HG03342 (cell line): ENCODE results near the gene MARK3.

Experiments
- ATAC-seq: cut with Tn5 transposase; IDR thresholded peaks from one replicate; pipeline ENCODE4 v1.9.1; 2021; ENCODE audit warnings: mild to moderate bottlenecking, moderate library complexity; ENCODE audit not compliant: unreplicated experiment

The MARK3 gene

GRCh38 chr14:103535081-103535890 lies 150.1 kb downstream of the MARK3 start:
- ATAC-seq: no peak

- ATAC-seq: no peak
Observed at GRCh38 chr14:103535891-103536565, 150.8 kb downstream of the MARK3 start.

- no peak for ATAC-seq
Observed at GRCh38 chr14:103536693-103537092, 151.5 kb downstream of the MARK3 start.

GRCh38 chr14:103537175-103537990 lies 152.2 kb downstream of the MARK3 start:
- ATAC-seq: no peak

GRCh38 chr14:103538291-103539055 lies 153.3 kb downstream of the MARK3 start:
- ATAC-seq: no peak

- no peak for ATAC-seq
Observed at GRCh38 chr14:103539056-103539825, 154.0 kb downstream of the MARK3 start.

- ATAC-seq: no peak
Observed at GRCh38 chr14:103540821-103541708, 155.8 kb downstream of the MARK3 start.

- ATAC-seq: no peak
Observed at GRCh38 chr14:103541709-103542604, 156.7 kb downstream of the MARK3 start.

- no peak for ATAC-seq
Observed at GRCh38 chr14:103542605-103543088, 157.4 kb downstream of the MARK3 start.

GRCh38 chr14:103543140-103543539 lies 157.9 kb downstream of the MARK3 start:
- no peak for ATAC-seq

GRCh38 chr14:103543721-103544387 lies 158.6 kb downstream of the MARK3 start:
- no peak for ATAC-seq

- no peak for ATAC-seq
Observed at GRCh38 chr14:103544388-103545218, 159.4 kb downstream of the MARK3 start.

GRCh38 chr14:103545219-103545914 lies 160.2 kb downstream of the MARK3 start:
- ATAC-seq: no peak

GRCh38 chr14:103545915-103546651 lies 160.9 kb downstream of the MARK3 start:
- no peak for ATAC-seq
